ENCODE data around the gene MROH7. TPM values are rescaled to one million over a fixed set of nuclear protein-coding genes. Genes with fewer than 3 reads are reported as not detected.

MROH7 gene
- total RNA-seq, 2 experiments from 2014 or later, result 0.14 to 0.19 TPM

DNA sequence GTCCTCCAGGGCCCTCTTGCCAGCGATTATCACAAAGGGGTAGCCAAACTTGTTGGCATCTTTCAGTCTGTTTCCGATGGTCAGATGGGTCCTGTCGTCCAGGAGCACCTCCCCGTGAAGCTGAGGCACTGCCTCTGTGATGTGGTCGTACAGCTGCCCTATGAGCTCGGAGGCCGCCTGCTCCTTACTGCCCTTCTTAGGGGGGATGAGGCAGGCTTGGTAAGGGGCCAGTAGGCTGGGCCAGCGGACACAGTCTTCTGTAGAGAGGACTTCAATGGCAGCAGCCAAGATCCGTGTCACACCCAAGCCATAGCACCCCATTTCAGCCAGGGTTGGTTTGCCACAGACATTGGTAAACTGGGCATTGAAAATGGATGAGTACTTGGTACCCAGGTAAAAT is 116.2 kb downstream of the MROH7 start:
- no peaks in the 10 kb centered on the region for H3K27me3 ChIP-seq (ENCODE audit: control insufficient read depth in 1 of 2, insufficient read depth in 2 of 2, low read length in 2 of 2)
- H3K36me3 Mint-ChIP-seq (ENCODE audit: low read depth), result peaks cover 21% of the 10 kb centered on the region
- H3K4me3 Mint-ChIP-seq, result no peak overlapping the region
- ChIA-PET POLR2A (no interaction called here), CTCF (no interaction called here)
- peaks cover 21% of the 10 kb centered on the region for H3K36me3 ChIP-seq (ENCODE audit: insufficient read depth, low read length)
- H3K27me3 Mint-ChIP-seq, result no peaks in the 10 kb centered on the region
- no peaks in the 10 kb centered on the region for H3K9me3 ChIP-seq (ENCODE audit: control insufficient read depth in 1 of 2, insufficient read depth in 1 of 2, low read length in 2 of 2)
- intact Hi-C loops (cut with DNase I, micrococcal nuclease), result no loop called here
- no peaks in the 10 kb centered on the region for H3K9me3 Mint-ChIP-seq
- peaks cover 8% of the 10 kb centered on the region for H3K4me1 Mint-ChIP-seq (ENCODE audit: low read depth)
- no peak overlapping the region for H3K27ac ChIP-seq (ENCODE audit: low read depth in 1 of 2, low read length in 2 of 2)
- H3K27ac Mint-ChIP-seq, result no peak overlapping the region
- ATAC-seq (ENCODE audit: poor library complexity) (no peak), DNase-seq (no peak)
- H3K4me1 ChIP-seq (ENCODE audit: insufficient read depth, low read length), result no peaks in the 10 kb centered on the region
- TF ChIP-seq, protein P1, sequence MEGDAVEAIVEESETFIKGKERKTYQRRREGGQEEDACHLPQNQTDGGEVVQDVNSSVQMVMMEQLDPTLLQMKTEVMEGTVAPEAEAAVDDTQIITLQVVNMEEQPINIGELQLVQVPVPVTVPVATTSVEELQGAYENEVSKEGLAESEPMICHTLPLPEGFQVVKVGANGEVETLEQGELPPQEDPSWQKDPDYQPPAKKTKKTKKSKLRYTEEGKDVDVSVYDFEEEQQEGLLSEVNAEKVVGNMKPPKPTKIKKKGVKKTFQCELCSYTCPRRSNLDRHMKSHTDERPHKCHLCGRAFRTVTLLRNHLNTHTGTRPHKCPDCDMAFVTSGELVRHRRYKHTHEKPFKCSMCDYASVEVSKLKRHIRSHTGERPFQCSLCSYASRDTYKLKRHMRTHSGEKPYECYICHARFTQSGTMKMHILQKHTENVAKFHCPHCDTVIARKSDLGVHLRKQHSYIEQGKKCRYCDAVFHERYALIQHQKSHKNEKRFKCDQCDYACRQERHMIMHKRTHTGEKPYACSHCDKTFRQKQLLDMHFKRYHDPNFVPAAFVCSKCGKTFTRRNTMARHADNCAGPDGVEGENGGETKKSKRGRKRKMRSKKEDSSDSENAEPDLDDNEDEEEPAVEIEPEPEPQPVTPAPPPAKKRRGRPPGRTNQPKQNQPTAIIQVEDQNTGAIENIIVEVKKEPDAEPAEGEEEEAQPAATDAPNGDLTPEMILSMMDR (IDR thresholded peaks at IDR 0.05), result no peak
- no peak overlapping the region for H3K4me3 ChIP-seq (ENCODE audit: low read length)

DNA sequence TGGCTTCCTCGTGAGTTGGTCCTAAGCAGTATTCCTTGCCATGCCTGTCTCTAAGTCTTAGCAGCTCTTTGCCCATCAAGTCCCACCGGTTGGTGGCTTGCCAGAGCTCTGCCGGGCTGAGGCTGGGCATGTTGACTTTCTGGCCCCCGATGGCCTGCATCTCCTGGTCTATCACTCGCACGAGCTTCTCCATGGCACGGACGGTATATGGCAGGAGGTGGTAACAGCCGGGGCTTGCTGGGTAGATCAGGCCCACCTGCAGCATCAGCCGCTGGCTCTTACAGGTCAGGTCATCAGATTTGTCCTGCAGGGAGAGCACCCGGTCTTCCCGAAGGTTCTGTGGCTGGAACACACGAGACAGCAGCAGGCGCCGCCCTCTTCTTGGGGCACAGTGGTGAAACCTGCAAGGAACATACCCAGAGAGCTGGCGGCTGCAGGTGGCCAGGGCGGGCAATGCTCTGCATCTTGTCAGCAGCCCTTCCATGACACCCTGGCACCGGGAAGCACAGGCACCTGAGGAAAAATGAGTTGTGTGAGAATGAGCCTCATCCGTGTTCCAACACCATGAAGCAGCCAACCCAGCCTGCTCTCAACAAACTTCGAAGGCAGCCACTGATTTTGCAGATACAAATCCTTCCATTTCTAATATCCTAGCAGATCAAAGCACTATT is 117.2 kb downstream of the MROH7 start:
- H3K27me3 Mint-ChIP-seq, result no peaks in the 10 kb centered on the region
- peaks cover 4% of the 10 kb centered on the region for H3K4me1 ChIP-seq (ENCODE audit: insufficient read depth, low read length)
- ATAC-seq (ENCODE audit: poor library complexity) (no peak), DNase-seq (no peak)
- no peak overlapping the region for H3K4me3 Mint-ChIP-seq
- H3K4me3 ChIP-seq (ENCODE audit: low read length), result no peak overlapping the region
- H3K9me3 Mint-ChIP-seq, result no peaks in the 10 kb centered on the region
- POLR2A ChIA-PET, result no interaction called here
- H3K27ac Mint-ChIP-seq, result no peak overlapping the region
- H3K4me1 Mint-ChIP-seq (ENCODE audit: low read depth), result peaks cover 17% of the 10 kb centered on the region
- CTCF ChIA-PET, result no interaction called here
- H3K36me3 Mint-ChIP-seq (ENCODE audit: low read depth), result peaks cover 21% of the 10 kb centered on the region
- no peaks in the 10 kb centered on the region for H3K27me3 ChIP-seq (ENCODE audit: control insufficient read depth in 1 of 2, insufficient read depth in 2 of 2, low read length in 2 of 2)
- no peak overlapping the region for H3K27ac ChIP-seq (ENCODE audit: low read depth in 1 of 2, low read length in 2 of 2)
- peaks cover 21% of the 10 kb centered on the region for H3K36me3 ChIP-seq (ENCODE audit: insufficient read depth, low read length)
- intact Hi-C loops (cut with DNase I, micrococcal nuclease), result no loop called here
- H3K9me3 ChIP-seq (ENCODE audit: control insufficient read depth in 1 of 2, insufficient read depth in 1 of 2, low read length in 2 of 2), result no peaks in the 10 kb centered on the region
- TF ChIP-seq, protein P1 (IDR thresholded peaks at IDR 0.05), result no peak

Other genes starting within 250 kb of the MROH7 start
- 10 to 100 TPM; 50.6 to 52.4 TPM for gene SSBP3, start 235.4 kb upstream of the MROH7 start, total RNA-seq
- under 1 TPM; 0.50 to 0.91 TPM for gene ACOT11, start 93.6 kb upstream of the MROH7 start, total RNA-seq
- gene FAM151A, start 18.3 kb upstream of the MROH7 start, total RNA-seq, result not detected
- gene TTC4, start 74.1 kb downstream of the MROH7 start, total RNA-seq, result 1 to 10 TPM; 7.3 to 7.6 TPM
- gene PARS2, start 122.7 kb downstream of the MROH7 start, total RNA-seq, result not detected
- 1 to 10 TPM; 4.4 to 4.5 TPM for gene TTC22, start 159.5 kb downstream of the MROH7 start, total RNA-seq
- gene DHCR24, start 245.4 kb downstream of the MROH7 start, total RNA-seq, result under 1 TPM; 0.34 to 0.55 TPM